RPMI7951 (cell line): ENCODE results near the gene NEURL4. TPM values are rescaled to one million over a fixed set of nuclear protein-coding genes. Genes with fewer than 3 reads are reported as not detected.

Source experiments
- DNase-seq: peaks from one replicate; pipeline ENCODE4 v3.0.0-alpha.2; 2012; ENCODE audit warnings: low read depth
- total RNA-seq: library from RNA; depleted of rRNA; stranded (reverse); fragments of >200 nt; shearing (Covaris generic); gene quantifications from 2 replicates; pipeline ENCODE4 v1.2.3, GENCODE V29; 2014; rRNA removed

The NEURL4 gene
- total RNA-seq, 1 experiment from 2014 or later = 3.5 TPM

- no peak for DNase-seq
Observed at GRCh38 chr17:7279448-7279847, 49.7 kb downstream of the NEURL4 start.

- no peak for DNase-seq
Observed at GRCh38 chr17:7266784-7267183, 62.4 kb downstream of the NEURL4 start.

Other genes with a start within 250 kb of the NEURL4 start
- gene CLEC10A, start 249.1 kb downstream of the NEURL4 start, total RNA-seq = not detected in 2 replicates
- gene ASGR2, start 214.5 kb downstream of the NEURL4 start, total RNA-seq = not detected in 2 replicates
- gene ASGR1, start 150.0 kb downstream of the NEURL4 start, total RNA-seq = not detected in 2 replicates
- 6.5 and 6.6 TPM in 2 replicates for gene DLG4, start 109.5 kb downstream of the NEURL4 start, total RNA-seq
- 287 and 295 TPM in 2 replicates for gene ACADVL, start 109.4 kb downstream of the NEURL4 start, total RNA-seq
- 24.6 and 25.0 TPM in 2 replicates for gene DVL2, start 94.8 kb downstream of the NEURL4 start, total RNA-seq
- 24.7 and 40.3 TPM in 2 replicates for gene PHF23, start 89.9 kb downstream of the NEURL4 start, total RNA-seq
- gene GABARAP, start 86.9 kb downstream of the NEURL4 start, total RNA-seq = 451 and 468 TPM in 2 replicates
- 37.4 and 38.0 TPM in 2 replicates for gene CTDNEP1, start 77.6 kb downstream of the NEURL4 start, total RNA-seq
- 23.7 and 28.2 TPM in 2 replicates for gene ELP5, start 77.1 kb downstream of the NEURL4 start, total RNA-seq
- gene CLDN7, start 66.9 kb downstream of the NEURL4 start, total RNA-seq = 0.48 and 2.0 TPM in 2 replicates
- 0.20 TPM in 1 of 2 replicates, not detected in the other for gene SLC2A4, start 47.6 kb downstream of the NEURL4 start, total RNA-seq
- 0.49 and 0.60 TPM in 2 replicates for gene YBX2, start 34.7 kb downstream of the NEURL4 start, total RNA-seq
- 414 and 526 TPM in 2 replicates for gene EIF5A, start 21.7 kb downstream of the NEURL4 start, total RNA-seq
- 92.7 and 97.9 TPM in 2 replicates for gene GPS2, start 14.0 kb downstream of the NEURL4 start, total RNA-seq
- gene ACAP1, start 7.2 kb upstream of the NEURL4 start, total RNA-seq = 0.12 and 0.20 TPM in 2 replicates
- gene KCTD11, start 22.8 kb upstream of the NEURL4 start, total RNA-seq = 3.4 and 5.1 TPM in 2 replicates
- gene TMEM95, start 25.8 kb upstream of the NEURL4 start, total RNA-seq = not detected in 2 replicates
- 0.60 and 0.78 TPM in 2 replicates for gene TNK1, start 51.8 kb upstream of the NEURL4 start, total RNA-seq
- gene PLSCR3, start 65.2 kb upstream of the NEURL4 start, total RNA-seq = 20.8 and 23.2 TPM in 2 replicates
- 177 and 229 TPM in 2 replicates for gene TMEM256, start 74.8 kb upstream of the NEURL4 start, total RNA-seq
- gene NLGN2, start 78.5 kb upstream of the NEURL4 start, total RNA-seq = 3.7 and 4.2 TPM in 2 replicates
- gene SPEM1, start 91.0 kb upstream of the NEURL4 start, total RNA-seq = 0.10 TPM in 1 of 2 replicates, not detected in the other
- gene SPEM2, start 96.3 kb upstream of the NEURL4 start, total RNA-seq = not detected in 2 replicates
- not detected in 2 replicates for gene SPEM3, start 99.5 kb upstream of the NEURL4 start, total RNA-seq
- gene TMEM102, start 106.1 kb upstream of the NEURL4 start, total RNA-seq = 2.9 and 5.5 TPM in 2 replicates
- gene FGF11, start 110.2 kb upstream of the NEURL4 start, total RNA-seq = 2.0 and 4.1 TPM in 2 replicates
- gene CHRNB1, start 115.7 kb upstream of the NEURL4 start, total RNA-seq = 10.4 and 11.9 TPM in 2 replicates
- 14.3 and 14.8 TPM in 2 replicates for gene ZBTB4, start 150.3 kb upstream of the NEURL4 start, total RNA-seq
- not detected in 2 replicates for gene SLC35G6, start 152.1 kb upstream of the NEURL4 start, total RNA-seq
- 15.4 and 22.3 TPM in 2 replicates for gene POLR2A, start 155.0 kb upstream of the NEURL4 start, total RNA-seq
- gene TNFSF12, start 219.7 kb upstream of the NEURL4 start, total RNA-seq = 8.8 and 9.2 TPM in 2 replicates
- 0.10 and 0.60 TPM in 2 replicates for gene TNFSF13, start 229.4 kb upstream of the NEURL4 start, total RNA-seq
- 53.5 and 59.0 TPM in 2 replicates for gene SENP3, start 232.6 kb upstream of the NEURL4 start, total RNA-seq